SK-N-SH treated with all-trans-retinoic acid at 6 μM for 48 hours (cell line): ENCODE results near the gene INPP5E.

ENCODE experiments used
- ATAC-seq: fragments of 200-7000 bp; cut with Tn5 transposase; 3 replicates; pipeline ENCODE4 v1.9.1; 2020; ENCODE audit warnings: mild to moderate bottlenecking, moderate library complexity
- ARNTL ChIP-seq: fragments of 450-650 bp; formaldehyde crosslinking; IDR thresholded peaks from 2 replicates; pipeline ENCODE4 v1.5.0; 2020; ENCODE audit warnings: low read depth, mild to moderate bottlenecking, moderate library complexity, borderline replicate concordance
- BACH2 ChIP-seq: fragments of 250-450 bp; sonication (Bioruptor Pico); IDR thresholded peaks from 2 replicates; pipeline ENCODE4 v1.9.0; 2021; ENCODE audit warnings: mild to moderate bottlenecking, borderline replicate concordance
- CSDC2 ChIP-seq: fragments of 250-450 bp; sonication (Bioruptor Pico); IDR thresholded peaks from 2 replicates; pipeline ENCODE4 v1.5.0; 2020; ENCODE audit warnings: mild to moderate bottlenecking, moderate library complexity
- ESRRG ChIP-seq: fragments of 250-450 bp; sonication (Bioruptor Pico); IDR thresholded peaks from 2 replicates; pipeline ENCODE4 v1.6.1; 2021; ENCODE audit warnings: mild to moderate bottlenecking
- GLIS3 ChIP-seq: fragments of 250-450 bp; sonication (Bioruptor Pico); IDR thresholded peaks from 2 replicates; pipeline ENCODE4 v1.5.0; 2020; ENCODE audit warnings: mild to moderate bottlenecking, moderate library complexity
- ISL1 ChIP-seq: fragments of 250-450 bp; sonication (Bioruptor Pico); IDR thresholded peaks from 2 replicates; pipeline ENCODE4 v2.1.2; 2022; ENCODE audit warnings: mild to moderate bottlenecking, moderate library complexity
- OSR1 ChIP-seq: fragments of 250-450 bp; sonication (Bioruptor Pico); IDR thresholded peaks from 2 replicates; pipeline ENCODE4 v1.8.0; 2022; ENCODE audit warnings: moderate library complexity, mild to moderate bottlenecking, inconsistent platforms
- PPARA ChIP-seq: fragments of 250-450 bp; sonication (Bioruptor Pico); IDR thresholded peaks from 2 replicates; pipeline ENCODE4 v1.5.0; 2020; ENCODE audit warnings: mild to moderate bottlenecking, borderline replicate concordance
- RARB ChIP-seq: fragments of 250-450 bp; sonication (Bioruptor Pico); IDR thresholded peaks from 2 replicates; pipeline ENCODE4 v1.8.0; 2021; ENCODE audit warnings: mild to moderate bottlenecking, moderate library complexity
- SNAI2 ChIP-seq: fragments of 250-450 bp; sonication (Bioruptor Pico); IDR thresholded peaks from 2 replicates; pipeline ENCODE4 v1.5.0; 2020; ENCODE audit warnings: mild to moderate bottlenecking, moderate library complexity
- TCF4 ChIP-seq: fragments of 250-450 bp; sonication (Bioruptor Pico); IDR thresholded peaks from 2 replicates; pipeline ENCODE4 v1.8.0; 2021; ENCODE audit warnings: mild to moderate bottlenecking, moderate library complexity, borderline replicate concordance
- TOX ChIP-seq: fragments of 250-450 bp; sonication (Bioruptor Pico); IDR thresholded peaks from 2 replicates; pipeline ENCODE4 v1.8.0; 2021; ENCODE audit warnings: mild to moderate bottlenecking, moderate library complexity, borderline replicate concordance
- ZC3H10 ChIP-seq: fragments of 250-450 bp; sonication (Bioruptor Pico); IDR thresholded peaks from 2 replicates; pipeline ENCODE4 v1.5.1; 2021; ENCODE audit warnings: mild to moderate bottlenecking, moderate library complexity
- ZFP3 ChIP-seq: fragments of 250-450 bp; sonication (Bioruptor Pico); IDR thresholded peaks from 2 replicates; pipeline ENCODE4 v1.5.0; 2020; ENCODE audit warnings: mild to moderate bottlenecking, moderate library complexity
- ZFP30 ChIP-seq: fragments of 450-650 bp; formaldehyde crosslinking; IDR thresholded peaks from 2 replicates; pipeline ENCODE4 v1.5.0; 2022; ENCODE audit warnings: mild to moderate bottlenecking, moderate library complexity
- ZNF565 ChIP-seq: fragments of 450-650 bp; formaldehyde crosslinking; conservative IDR thresholded peaks from 2 replicates; pipeline ENCODE4 v1.5.0; 2020; ENCODE audit warnings: low read depth, mild to moderate bottlenecking, moderate library complexity
- ZNF70 ChIP-seq: fragments of 450-650 bp; formaldehyde crosslinking; IDR thresholded peaks from 2 replicates; pipeline ENCODE4 v1.5.0; 2020; ENCODE audit warnings: mild to moderate bottlenecking, moderate library complexity
- ZNF8 ChIP-seq: fragments of 450-650 bp; formaldehyde crosslinking; IDR thresholded peaks from 2 replicates; pipeline ENCODE4 v1.5.0; 2020; ENCODE audit warnings: mild to moderate bottlenecking, moderate library complexity
- TF ChIP-seq, protein P1 (sequence below): fragments of 250-450 bp; sonication (Bioruptor Pico); IDR thresholded peaks from 2 replicates; pipeline ENCODE4 v1.5.0; 2020; ENCODE audit warnings: mild to moderate bottlenecking, moderate library complexity
- TF ChIP-seq, protein P2 (sequence below): fragments of 250-450 bp; sonication (Bioruptor Pico); IDR thresholded peaks from 2 replicates; pipeline ENCODE4 v1.8.0; 2021; ENCODE audit warnings: low read depth, mild to moderate bottlenecking, moderate library complexity, borderline replicate concordance
- TF ChIP-seq, protein P3 (sequence below): fragments of 250-450 bp; sonication (Bioruptor Pico); IDR thresholded peaks from 2 replicates; pipeline ENCODE4 v1.8.0; 2020; ENCODE audit warnings: mild to moderate bottlenecking, moderate library complexity, borderline replicate concordance
- TF ChIP-seq, protein P4 (sequence below): fragments of 250-450 bp; sonication (Bioruptor Pico); IDR thresholded peaks from 2 replicates; pipeline ENCODE4 v1.5.1; 2020; ENCODE audit warnings: low read depth, mild to moderate bottlenecking, moderate library complexity
- TF ChIP-seq, protein P5 (sequence below): fragments of 250-450 bp; sonication (Bioruptor Pico); IDR thresholded peaks from 2 replicates; pipeline ENCODE4 v1.5.1; 2021; ENCODE audit warnings: mild to moderate bottlenecking, moderate library complexity

The INPP5E gene

DNA sequence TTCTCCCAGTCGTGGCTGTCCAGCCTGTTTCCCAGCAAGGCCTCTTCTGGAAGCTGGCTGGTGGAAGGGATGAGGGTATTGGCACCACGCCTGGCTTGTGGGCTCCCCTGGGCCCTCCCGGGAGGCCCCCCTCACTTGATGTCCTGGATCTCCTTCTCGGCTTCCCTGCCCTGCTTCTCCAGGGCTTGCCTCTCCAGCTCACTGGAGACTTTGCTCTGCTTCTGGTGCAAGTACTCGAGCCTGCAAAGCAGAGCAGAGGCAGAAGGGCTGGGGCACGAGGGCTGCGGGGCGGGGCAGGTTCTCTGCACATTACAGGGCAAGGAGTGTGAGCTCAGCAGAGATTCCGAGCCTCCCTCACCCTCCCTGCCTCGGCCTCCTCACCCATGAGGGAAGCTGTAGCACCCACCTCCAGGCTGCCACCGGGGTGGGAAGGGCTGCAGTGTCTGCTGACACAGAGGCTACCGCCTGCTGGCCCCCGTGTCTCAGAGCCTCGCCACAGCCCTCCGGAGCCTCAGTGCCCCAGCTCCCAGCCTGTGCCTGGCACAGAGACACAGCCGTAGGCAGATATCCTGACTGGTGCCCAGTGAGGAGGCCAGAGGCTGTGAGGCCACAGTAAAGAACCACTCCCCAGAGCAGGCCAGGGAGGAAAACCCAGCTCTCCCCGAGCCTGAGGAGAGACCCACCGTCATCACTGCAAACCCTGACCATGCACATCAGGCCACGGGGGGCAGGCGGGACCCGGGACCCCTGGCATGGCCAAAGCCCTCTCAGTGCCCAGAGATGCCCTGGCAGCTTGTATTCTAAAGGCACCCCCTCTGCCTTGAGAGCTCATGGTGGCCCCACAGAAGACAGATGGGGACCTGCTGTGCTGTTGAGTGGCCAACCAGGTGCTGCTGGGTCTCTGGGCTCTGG, 46.9 kb downstream of the INPP5E start:
- TF ChIP-seq BACH2 (CRISPR knock-in tag): no peak
- TF ChIP-seq ZNF70: no peak
- no peak for TF ChIP-seq PPARA
- no peak for TF ChIP-seq ISL1 (CRISPR knock-in tag)
- no peak for TF ChIP-seq CSDC2
- no peak for TF ChIP-seq RARB (CRISPR knock-in tag)
- no peak for TF ChIP-seq ZC3H10
- TF ChIP-seq, protein P1, sequence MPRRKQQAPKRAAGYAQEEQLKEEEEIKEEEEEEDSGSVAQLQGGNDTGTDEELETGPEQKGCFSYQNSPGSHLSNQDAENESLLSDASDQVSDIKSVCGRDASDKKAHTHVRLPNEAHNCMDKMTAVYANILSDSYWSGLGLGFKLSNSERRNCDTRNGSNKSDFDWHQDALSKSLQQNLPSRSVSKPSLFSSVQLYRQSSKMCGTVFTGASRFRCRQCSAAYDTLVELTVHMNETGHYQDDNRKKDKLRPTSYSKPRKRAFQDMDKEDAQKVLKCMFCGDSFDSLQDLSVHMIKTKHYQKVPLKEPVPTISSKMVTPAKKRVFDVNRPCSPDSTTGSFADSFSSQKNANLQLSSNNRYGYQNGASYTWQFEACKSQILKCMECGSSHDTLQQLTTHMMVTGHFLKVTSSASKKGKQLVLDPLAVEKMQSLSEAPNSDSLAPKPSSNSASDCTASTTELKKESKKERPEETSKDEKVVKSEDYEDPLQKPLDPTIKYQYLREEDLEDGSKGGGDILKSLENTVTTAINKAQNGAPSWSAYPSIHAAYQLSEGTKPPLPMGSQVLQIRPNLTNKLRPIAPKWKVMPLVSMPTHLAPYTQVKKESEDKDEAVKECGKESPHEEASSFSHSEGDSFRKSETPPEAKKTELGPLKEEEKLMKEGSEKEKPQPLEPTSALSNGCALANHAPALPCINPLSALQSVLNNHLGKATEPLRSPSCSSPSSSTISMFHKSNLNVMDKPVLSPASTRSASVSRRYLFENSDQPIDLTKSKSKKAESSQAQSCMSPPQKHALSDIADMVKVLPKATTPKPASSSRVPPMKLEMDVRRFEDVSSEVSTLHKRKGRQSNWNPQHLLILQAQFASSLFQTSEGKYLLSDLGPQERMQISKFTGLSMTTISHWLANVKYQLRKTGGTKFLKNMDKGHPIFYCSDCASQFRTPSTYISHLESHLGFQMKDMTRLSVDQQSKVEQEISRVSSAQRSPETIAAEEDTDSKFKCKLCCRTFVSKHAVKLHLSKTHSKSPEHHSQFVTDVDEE (CRISPR knock-in tag): no peak
- TF ChIP-seq, protein P2, sequence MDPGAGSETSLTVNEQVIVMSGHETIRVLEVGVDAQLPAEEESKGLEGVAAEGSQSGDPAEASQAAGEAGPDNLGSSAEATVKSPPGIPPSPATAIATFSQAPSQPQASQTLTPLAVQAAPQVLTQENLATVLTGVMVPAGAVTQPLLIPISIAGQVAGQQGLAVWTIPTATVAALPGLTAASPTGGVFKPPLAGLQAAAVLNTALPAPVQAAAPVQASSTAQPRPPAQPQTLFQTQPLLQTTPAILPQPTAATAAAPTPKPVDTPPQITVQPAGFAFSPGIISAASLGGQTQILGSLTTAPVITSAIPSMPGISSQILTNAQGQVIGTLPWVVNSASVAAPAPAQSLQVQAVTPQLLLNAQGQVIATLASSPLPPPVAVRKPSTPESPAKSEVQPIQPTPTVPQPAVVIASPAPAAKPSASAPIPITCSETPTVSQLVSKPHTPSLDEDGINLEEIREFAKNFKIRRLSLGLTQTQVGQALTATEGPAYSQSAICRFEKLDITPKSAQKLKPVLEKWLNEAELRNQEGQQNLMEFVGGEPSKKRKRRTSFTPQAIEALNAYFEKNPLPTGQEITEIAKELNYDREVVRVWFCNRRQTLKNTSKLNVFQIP (CRISPR knock-in tag): no peak
- TF ChIP-seq, protein P3, sequence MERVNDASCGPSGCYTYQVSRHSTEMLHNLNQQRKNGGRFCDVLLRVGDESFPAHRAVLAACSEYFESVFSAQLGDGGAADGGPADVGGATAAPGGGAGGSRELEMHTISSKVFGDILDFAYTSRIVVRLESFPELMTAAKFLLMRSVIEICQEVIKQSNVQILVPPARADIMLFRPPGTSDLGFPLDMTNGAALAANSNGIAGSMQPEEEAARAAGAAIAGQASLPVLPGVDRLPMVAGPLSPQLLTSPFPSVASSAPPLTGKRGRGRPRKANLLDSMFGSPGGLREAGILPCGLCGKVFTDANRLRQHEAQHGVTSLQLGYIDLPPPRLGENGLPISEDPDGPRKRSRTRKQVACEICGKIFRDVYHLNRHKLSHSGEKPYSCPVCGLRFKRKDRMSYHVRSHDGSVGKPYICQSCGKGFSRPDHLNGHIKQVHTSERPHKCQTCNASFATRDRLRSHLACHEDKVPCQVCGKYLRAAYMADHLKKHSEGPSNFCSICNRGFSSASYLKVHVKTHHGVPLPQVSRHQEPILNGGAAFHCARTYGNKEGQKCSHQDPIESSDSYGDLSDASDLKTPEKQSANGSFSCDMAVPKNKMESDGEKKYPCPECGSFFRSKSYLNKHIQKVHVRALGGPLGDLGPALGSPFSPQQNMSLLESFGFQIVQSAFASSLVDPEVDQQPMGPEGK (CRISPR knock-in tag): no peak
- TF ChIP-seq TOX (CRISPR knock-in tag): no peak
- TF ChIP-seq, protein P4, sequence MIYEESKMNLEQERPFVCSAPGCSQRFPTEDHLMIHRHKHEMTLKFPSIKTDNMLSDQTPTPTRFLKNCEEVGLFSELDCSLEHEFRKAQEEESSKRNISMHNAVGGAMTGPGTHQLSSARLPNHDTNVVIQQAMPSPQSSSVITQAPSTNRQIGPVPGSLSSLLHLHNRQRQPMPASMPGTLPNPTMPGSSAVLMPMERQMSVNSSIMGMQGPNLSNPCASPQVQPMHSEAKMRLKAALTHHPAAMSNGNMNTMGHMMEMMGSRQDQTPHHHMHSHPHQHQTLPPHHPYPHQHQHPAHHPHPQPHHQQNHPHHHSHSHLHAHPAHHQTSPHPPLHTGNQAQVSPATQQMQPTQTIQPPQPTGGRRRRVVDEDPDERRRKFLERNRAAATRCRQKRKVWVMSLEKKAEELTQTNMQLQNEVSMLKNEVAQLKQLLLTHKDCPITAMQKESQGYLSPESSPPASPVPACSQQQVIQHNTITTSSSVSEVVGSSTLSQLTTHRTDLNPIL (CRISPR knock-in tag): no peak
- TF ChIP-seq, protein P5, sequence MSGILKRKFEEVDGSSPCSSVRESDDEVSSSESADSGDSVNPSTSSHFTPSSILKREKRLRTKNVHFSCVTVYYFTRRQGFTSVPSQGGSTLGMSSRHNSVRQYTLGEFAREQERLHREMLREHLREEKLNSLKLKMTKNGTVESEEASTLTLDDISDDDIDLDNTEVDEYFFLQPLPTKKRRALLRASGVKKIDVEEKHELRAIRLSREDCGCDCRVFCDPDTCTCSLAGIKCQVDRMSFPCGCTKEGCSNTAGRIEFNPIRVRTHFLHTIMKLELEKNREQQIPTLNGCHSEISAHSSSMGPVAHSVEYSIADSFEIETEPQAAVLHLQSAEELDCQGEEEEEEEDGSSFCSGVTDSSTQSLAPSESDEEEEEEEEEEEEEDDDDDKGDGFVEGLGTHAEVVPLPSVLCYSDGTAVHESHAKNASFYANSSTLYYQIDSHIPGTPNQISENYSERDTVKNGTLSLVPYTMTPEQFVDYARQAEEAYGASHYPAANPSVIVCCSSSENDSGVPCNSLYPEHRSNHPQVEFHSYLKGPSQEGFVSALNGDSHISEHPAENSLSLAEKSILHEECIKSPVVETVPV: no peak
- TF ChIP-seq ZFP30 (CRISPR knock-in tag): no peak
- TF ChIP-seq TCF4 (CRISPR knock-in tag): no peak
- no peak for TF ChIP-seq OSR1
- TF ChIP-seq ARNTL (CRISPR knock-in tag): no peak
- TF ChIP-seq ESRRG (CRISPR knock-in tag): no peak
- no peak for TF ChIP-seq ZNF565 (CRISPR knock-in tag)
- ATAC-seq: no peak; the same call in none of the 3 replicates

DNA sequence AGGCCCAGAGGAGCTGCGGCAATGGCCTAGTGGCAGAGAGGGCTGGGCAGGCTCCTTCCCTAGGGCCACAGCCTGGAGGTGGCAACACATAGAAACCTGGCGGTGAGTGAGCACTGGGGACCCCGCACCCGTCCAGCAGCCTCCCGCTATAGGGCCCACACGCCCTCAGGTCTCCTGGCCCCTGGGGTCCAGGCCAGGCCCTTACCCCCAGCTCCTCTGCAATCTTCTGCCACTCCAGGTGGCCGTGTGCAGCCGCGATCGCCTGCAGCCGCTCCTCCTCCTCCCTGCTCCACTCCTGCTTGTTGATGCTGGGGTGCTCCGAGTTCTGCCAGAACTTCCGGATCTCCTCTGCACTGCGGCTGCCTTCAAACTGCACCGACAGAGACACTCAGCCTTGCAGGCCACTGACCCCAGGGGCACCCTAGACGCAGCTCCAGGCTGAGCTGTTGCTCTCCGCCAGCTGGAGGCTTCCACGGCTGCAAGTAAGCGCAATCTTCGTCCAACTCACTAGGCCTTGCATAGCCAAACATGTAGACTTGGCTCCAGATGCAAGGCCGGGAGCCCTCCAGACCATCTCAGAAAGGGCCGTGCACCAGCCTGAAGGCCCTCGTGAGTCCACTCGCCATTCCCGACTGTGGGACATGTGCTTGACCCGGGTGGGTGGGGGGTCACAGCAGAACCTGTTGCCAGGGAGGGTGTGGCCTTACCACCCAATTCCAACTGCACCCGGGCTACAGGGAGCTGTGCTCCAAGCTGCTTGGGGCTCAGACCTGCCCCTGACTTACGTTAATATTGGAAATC, 47.7 kb downstream of the INPP5E start:
- TF ChIP-seq SNAI2 (CRISPR knock-in tag): no peak
- TF ChIP-seq ZC3H10: no peak
- no peak for TF ChIP-seq TCF4 (CRISPR knock-in tag)
- TF ChIP-seq ZNF8: no peak
- no peak for TF ChIP-seq ESRRG (CRISPR knock-in tag)
- no peak for TF ChIP-seq ZFP30 (CRISPR knock-in tag)
- TF ChIP-seq CSDC2: no peak
- TF ChIP-seq TOX (CRISPR knock-in tag): no peak
- TF ChIP-seq, protein P3 (CRISPR knock-in tag): no peak
- no peak for TF ChIP-seq ZNF565 (CRISPR knock-in tag)
- no peak for TF ChIP-seq ZFP3 (CRISPR knock-in tag)
- TF ChIP-seq, protein P1 (CRISPR knock-in tag): no peak
- no peak for TF ChIP-seq GLIS3 (CRISPR knock-in tag)
- TF ChIP-seq ZNF70: no peak
- no peak for TF ChIP-seq PPARA
- ATAC-seq: no peak; the same call in 2 of the 3 replicates
